ENCODE measurements around the gene CDK2AP2.

- TF ChIP-seq, protein P1, sequence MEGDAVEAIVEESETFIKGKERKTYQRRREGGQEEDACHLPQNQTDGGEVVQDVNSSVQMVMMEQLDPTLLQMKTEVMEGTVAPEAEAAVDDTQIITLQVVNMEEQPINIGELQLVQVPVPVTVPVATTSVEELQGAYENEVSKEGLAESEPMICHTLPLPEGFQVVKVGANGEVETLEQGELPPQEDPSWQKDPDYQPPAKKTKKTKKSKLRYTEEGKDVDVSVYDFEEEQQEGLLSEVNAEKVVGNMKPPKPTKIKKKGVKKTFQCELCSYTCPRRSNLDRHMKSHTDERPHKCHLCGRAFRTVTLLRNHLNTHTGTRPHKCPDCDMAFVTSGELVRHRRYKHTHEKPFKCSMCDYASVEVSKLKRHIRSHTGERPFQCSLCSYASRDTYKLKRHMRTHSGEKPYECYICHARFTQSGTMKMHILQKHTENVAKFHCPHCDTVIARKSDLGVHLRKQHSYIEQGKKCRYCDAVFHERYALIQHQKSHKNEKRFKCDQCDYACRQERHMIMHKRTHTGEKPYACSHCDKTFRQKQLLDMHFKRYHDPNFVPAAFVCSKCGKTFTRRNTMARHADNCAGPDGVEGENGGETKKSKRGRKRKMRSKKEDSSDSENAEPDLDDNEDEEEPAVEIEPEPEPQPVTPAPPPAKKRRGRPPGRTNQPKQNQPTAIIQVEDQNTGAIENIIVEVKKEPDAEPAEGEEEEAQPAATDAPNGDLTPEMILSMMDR (IDR thresholded peaks at IDR 0.05): no peak
- no peak for TF ChIP-seq POLR2A (IDR thresholded peaks at IDR 0.05)
Observed at GRCh38 chr11:67535561-67535960, 27.6 kb upstream of the CDK2AP2 start.

Measured in thyroid gland (tissue), 4 donors.